Mesendoderm (in vitro differentiated cells): ENCODE results near the gene KCTD20.

Source experiments
- DNase-seq: peaks from one replicate; pipeline ENCODE4 v3.0.0; 2013
- H2AK5ac ChIP-seq: 2 replicates; pipeline ENCODE4 v1.6.1; 2013; ENCODE audit warnings: low read length, inconsistent platforms
- H2BK120ac ChIP-seq: 2 replicates; pipeline ENCODE4 v1.6.1; 2013; ENCODE audit warnings: low read depth, mild to moderate bottlenecking, low read length, moderate library complexity, mixed read lengths
- H2BK15ac ChIP-seq: replicated peaks from 2 replicates; pipeline ENCODE4 v1.6.1; 2013; ENCODE audit warnings: low read depth, mild to moderate bottlenecking, moderate library complexity
- H2BK5ac ChIP-seq: 2 replicates; pipeline ENCODE4 v1.6.1; 2013; ENCODE audit warnings: low read length, inconsistent platforms
- H3K18ac ChIP-seq: 2 replicates; pipeline ENCODE4 v1.6.1; 2013; ENCODE audit warnings: mild to moderate bottlenecking, low read length, mixed read lengths
- H3K23ac ChIP-seq: one replicate; pipeline ENCODE4 v1.6.1; 2013; ENCODE audit warnings: low read length
- H3K27ac ChIP-seq: 2 replicates; pipeline ENCODE4 v1.5.1; 2013; ENCODE audit warnings: low read depth, mild to moderate bottlenecking, inconsistent platforms, low read length, moderate library complexity
- H3K27me3 ChIP-seq: 2 replicates; pipeline ENCODE4 v1.6.1; 2013; ENCODE audit warnings: low read length, control low read depth, mild to moderate bottlenecking, inconsistent platforms; ENCODE audit not compliant: insufficient read depth, poor library complexity
- H3K36me3 ChIP-seq: 2 replicates; pipeline ENCODE4 v1.6.1; 2013; ENCODE audit warnings: low read length, inconsistent platforms; ENCODE audit not compliant: control insufficient read depth, insufficient read depth
- H3K4ac ChIP-seq: one replicate; pipeline ENCODE4 v1.6.1; 2013; ENCODE audit warnings: low read depth, mild to moderate bottlenecking, low read length, moderate library complexity
- H3K4me1 ChIP-seq: 2 replicates; pipeline ENCODE4 v1.6.1; 2013; ENCODE audit warnings: low read depth, low read length, inconsistent platforms; ENCODE audit not compliant: control insufficient read depth
- H3K4me2 ChIP-seq: 2 replicates; pipeline ENCODE4 v1.6.1; 2013; ENCODE audit warnings: low read length
- H3K4me3 ChIP-seq: 2 replicates; pipeline ENCODE4 v1.5.1; 2013; ENCODE audit warnings: mild to moderate bottlenecking, low read length
- H3K56ac ChIP-seq: one replicate; pipeline ENCODE4 v1.6.1; 2013; ENCODE audit warnings: low read length
- H3K79me1 ChIP-seq: 2 replicates; pipeline ENCODE4 v1.6.1; 2013; ENCODE audit warnings: low read length, inconsistent platforms
- H3K79me2 ChIP-seq: 2 replicates; pipeline ENCODE4 v1.6.1; 2013; ENCODE audit warnings: mild to moderate bottlenecking, low read length; ENCODE audit not compliant: control insufficient read depth, insufficient read depth
- H3K9ac ChIP-seq: 2 replicates; pipeline ENCODE4 v1.6.1; 2013; ENCODE audit warnings: low read length, inconsistent platforms
- H4K5ac ChIP-seq: one replicate; pipeline ENCODE4 v1.6.1; 2013; ENCODE audit warnings: low read length
- H4K8ac ChIP-seq: one replicate; pipeline ENCODE4 v1.6.1; 2013; ENCODE audit warnings: low read depth, mild to moderate bottlenecking, control low read depth, low read length, moderate library complexity
- WGBS: extraction: QIAGEN DNeasy Blood & Tissue Kit; methylation state at CpG from one replicate; pipeline ENCODE4 v1.1.7; 2013; ENCODE audit warnings: low lambda C conversion rate, missing lambda C conversion rate; ENCODE audit not compliant: insufficient coverage; ENCODE audit errors: extremely low coverage; 5-methylcytosine and 5-hydroxymethylcytosine counted together

The KCTD20 gene

DNA sequence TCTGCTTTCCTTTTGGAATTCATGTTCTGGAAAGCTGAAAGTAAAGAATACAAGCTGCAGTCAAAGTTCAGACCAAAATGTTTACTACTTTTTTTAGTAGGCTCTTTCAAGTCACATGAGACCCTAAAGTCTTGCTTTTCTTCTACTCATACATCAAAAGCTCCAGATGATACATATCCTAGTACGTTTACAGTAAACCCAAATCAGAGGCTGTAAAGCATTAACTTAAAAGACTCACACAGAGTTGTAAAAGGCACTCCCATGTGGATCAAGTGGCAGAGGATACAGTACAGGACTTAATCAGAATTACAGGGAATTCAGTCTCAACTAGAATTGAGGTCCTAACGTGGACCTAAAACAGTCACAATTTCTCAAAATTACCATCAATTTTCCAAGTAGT lies 63.8 kb downstream of the KCTD20 start:
- no peak overlapping the region for H4K5ac ChIP-seq
- no peak overlapping the region for H3K27ac ChIP-seq
- no peak overlapping the region for H2BK15ac ChIP-seq
- no peak overlapping the region for H3K4me3 ChIP-seq
- DNase-seq = no peak
- H3K79me1 ChIP-seq = no peaks in the 10 kb centered on the region
- H2AK5ac ChIP-seq = no peak overlapping the region
- H3K27me3 ChIP-seq = no peaks in the 10 kb centered on the region
- H3K4me2 ChIP-seq = no peak overlapping the region
- no peak overlapping the region for H3K23ac ChIP-seq
- H3K18ac ChIP-seq = no peak overlapping the region
- no peak overlapping the region for H4K8ac ChIP-seq
- no peak overlapping the region for H3K56ac ChIP-seq
- H2BK5ac ChIP-seq = no peak overlapping the region
- H3K9ac ChIP-seq = no peak overlapping the region
- no peak overlapping the region for H2BK120ac ChIP-seq
- peaks cover 2% of the 10 kb centered on the region for H3K36me3 ChIP-seq
- no peaks in the 10 kb centered on the region for H3K79me2 ChIP-seq
- WGBS = no CpG with 5 or more reads among the region's 2 CpGs
- H3K4ac ChIP-seq = no peak overlapping the region
- H3K4me1 ChIP-seq = no peaks in the 10 kb centered on the region

DNA sequence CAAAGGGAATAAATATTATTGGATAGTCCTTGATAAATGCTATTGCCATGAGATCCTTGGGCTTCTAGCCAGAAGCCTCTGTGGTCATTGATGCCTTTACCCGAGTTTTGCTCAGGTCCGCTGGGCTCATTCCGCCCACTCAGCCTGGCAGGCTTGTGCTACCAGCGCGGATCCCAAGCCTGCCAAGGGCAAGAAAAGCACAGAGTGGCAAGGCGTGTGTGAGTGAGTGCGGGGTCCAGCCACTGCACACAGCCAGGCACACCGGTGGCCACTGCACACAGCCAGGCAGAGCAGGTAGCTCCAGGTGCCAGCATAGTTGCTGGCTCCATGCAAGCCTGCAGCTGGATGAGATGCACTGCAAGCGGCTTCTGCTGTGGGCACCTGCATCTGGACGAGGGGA lies 65.7 kb downstream of the KCTD20 start:
- Histone ChIP-seq H4K5ac (no peak overlapping the region), H3K27ac (no peak overlapping the region), H3K79me2 (no peaks in the 10 kb centered on the region), H2BK5ac (no peak overlapping the region), H3K4me3 (no peak overlapping the region), H3K9ac (no peak overlapping the region), H3K4ac (no peak overlapping the region), H4K8ac (no peak overlapping the region), H3K36me3 (peaks cover 2% of the 10 kb centered on the region), H3K56ac (no peak overlapping the region), H3K79me1 (no peaks in the 10 kb centered on the region), H3K18ac (no peak overlapping the region), H2AK5ac (no peak overlapping the region), H3K4me2 (no peak overlapping the region), H2BK120ac (no peak overlapping the region), H2BK15ac (no peak overlapping the region), H3K27me3 (no peaks in the 10 kb centered on the region), H3K23ac (no peak overlapping the region), H3K4me1 (no peaks in the 10 kb centered on the region)
- DNase-seq = no peak
- WGBS = no CpG with 5 or more reads among the region's 10 CpGs

DNA sequence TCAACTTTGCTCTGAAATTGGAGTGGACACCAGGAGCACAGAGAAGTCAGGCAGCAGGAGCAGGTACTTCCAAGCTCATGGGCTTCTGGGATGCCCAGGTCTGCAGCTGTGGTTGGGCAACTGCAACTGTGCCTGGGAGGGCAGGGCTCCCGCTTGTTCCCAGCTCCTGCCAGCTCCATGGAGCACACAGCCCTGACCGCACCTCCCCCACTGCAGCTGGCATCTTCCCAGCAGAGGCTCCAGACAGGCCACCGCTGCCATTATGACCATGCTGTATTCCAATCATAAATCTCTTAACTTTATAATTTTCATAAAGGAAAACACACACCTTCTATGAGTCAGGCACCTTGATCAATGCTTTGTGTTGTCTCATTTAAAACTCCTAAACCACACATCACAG lies 67.6 kb downstream of the KCTD20 start:
- Histone ChIP-seq H4K5ac (no peak overlapping the region), H3K4me3 (no peak overlapping the region), H2BK15ac (no peak overlapping the region), H2AK5ac (no peak overlapping the region), H2BK5ac (no peak overlapping the region), H3K4me1 (no peaks in the 10 kb centered on the region), H3K23ac (no peak overlapping the region), H3K4me2 (no peak overlapping the region), H3K27me3 (no peaks in the 10 kb centered on the region), H3K79me1 (no peaks in the 10 kb centered on the region), H3K79me2 (no peaks in the 10 kb centered on the region), H3K18ac (no peak overlapping the region), H3K36me3 (peaks cover 2% of the 10 kb centered on the region), H3K9ac (no peak overlapping the region), H4K8ac (no peak overlapping the region), H3K27ac (no peak overlapping the region), H3K56ac (no peak overlapping the region), H2BK120ac (no peak overlapping the region), H3K4ac (no peak overlapping the region)
- DNase-seq = no peak
- WGBS = no CpG with 5 or more reads among the region's 3 CpGs

DNA sequence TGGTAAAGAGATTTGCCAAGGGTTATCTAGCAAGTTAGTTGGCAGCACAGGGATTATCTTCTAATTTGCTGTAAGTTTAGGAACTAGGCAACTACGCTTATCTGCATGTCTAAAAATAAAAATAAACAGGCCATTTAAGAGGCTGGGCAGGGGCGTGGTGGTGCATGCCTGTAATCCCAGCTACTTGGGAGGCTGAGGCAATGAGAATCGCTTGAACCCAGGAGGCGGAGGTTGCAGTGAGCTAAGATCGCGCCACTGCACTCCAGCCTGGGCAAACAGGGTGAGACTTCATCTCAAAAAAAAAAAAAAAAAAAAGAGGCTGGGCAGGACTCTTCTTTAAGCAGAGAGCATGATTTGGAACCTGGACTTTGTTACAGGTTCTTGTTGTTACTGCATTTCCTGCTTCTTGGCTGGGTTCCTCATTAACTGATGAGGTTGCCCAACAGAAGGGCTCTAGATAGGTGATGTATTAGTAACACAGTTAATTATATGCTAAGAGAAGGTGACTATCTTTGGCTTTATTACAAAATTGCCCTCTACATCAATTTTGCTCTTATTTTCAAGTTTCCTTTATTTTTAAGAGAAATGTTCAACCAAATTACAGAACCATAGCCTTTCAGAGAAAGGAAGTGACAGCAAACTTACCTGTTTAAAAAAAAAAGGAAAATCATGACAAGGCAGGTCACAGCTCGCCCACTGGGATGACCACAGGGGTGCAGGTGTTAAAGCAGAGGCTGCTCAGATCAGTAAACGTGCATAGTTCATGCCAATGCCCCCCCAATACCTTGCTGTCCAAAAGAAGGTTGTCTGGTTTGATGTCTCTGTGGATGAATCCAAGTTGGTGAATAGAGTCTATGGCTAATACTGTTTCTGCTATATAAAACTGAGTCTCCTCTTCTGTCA lies 72.0 kb downstream of the KCTD20 start:
- no CpG with 5 or more reads among the region's 8 CpGs for WGBS
- no peak overlapping the region for H4K8ac ChIP-seq
- no peak overlapping the region for H2AK5ac ChIP-seq
- H2BK15ac ChIP-seq = no peak overlapping the region
- H3K56ac ChIP-seq = no peak overlapping the region
- no peak overlapping the region for H3K27ac ChIP-seq
- no peaks in the 10 kb centered on the region for H3K79me2 ChIP-seq
- no peaks in the 10 kb centered on the region for H3K4me1 ChIP-seq
- no peak overlapping the region for H2BK120ac ChIP-seq
- DNase-seq = no peak
- H3K4me2 ChIP-seq = no peak overlapping the region
- H3K18ac ChIP-seq = no peak overlapping the region
- H2BK5ac ChIP-seq = no peak overlapping the region
- no peak overlapping the region for H3K23ac ChIP-seq
- H3K36me3 ChIP-seq = no peaks in the 10 kb centered on the region
- no peak overlapping the region for H4K5ac ChIP-seq
- H3K4me3 ChIP-seq = no peak overlapping the region
- H3K4ac ChIP-seq = no peak overlapping the region
- no peak overlapping the region for H3K9ac ChIP-seq
- no peaks in the 10 kb centered on the region for H3K79me1 ChIP-seq
- no peaks in the 10 kb centered on the region for H3K27me3 ChIP-seq

DNA sequence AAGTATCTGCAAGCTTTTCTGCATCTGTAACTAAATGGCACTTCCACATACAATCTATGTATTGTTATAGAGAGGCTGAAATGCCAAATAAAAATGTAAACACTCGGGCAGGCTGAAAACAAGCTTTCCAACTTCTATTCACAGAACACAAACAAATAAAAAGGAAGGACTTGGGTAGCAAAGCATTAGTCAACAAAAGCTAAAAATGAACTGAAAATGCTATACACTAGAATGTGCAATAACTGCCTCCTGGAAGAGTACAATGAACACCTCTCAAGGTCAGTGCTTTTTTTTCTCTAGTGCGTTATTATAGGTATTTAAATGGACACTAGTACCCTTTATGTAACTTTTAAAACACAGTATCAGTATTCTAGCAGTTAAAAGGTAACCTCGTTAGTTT lies 73.0 kb downstream of the KCTD20 start:
- Histone ChIP-seq H2AK5ac (no peak overlapping the region), H3K4ac (no peak overlapping the region), H3K27me3 (no peaks in the 10 kb centered on the region), H3K56ac (no peak overlapping the region), H2BK5ac (no peak overlapping the region), H3K9ac (no peak overlapping the region), H3K36me3 (no peaks in the 10 kb centered on the region), H2BK120ac (no peak overlapping the region), H3K4me2 (no peak overlapping the region), H2BK15ac (no peak overlapping the region), H4K5ac (no peak overlapping the region), H3K23ac (no peak overlapping the region), H3K79me2 (no peaks in the 10 kb centered on the region), H3K4me3 (no peak overlapping the region), H3K18ac (no peak overlapping the region), H4K8ac (no peak overlapping the region), H3K79me1 (no peaks in the 10 kb centered on the region), H3K27ac (no peak overlapping the region), H3K4me1 (no peaks in the 10 kb centered on the region)
- no CpG with 5 or more reads among the region's 3 CpGs for WGBS
- no peak for DNase-seq

DNA sequence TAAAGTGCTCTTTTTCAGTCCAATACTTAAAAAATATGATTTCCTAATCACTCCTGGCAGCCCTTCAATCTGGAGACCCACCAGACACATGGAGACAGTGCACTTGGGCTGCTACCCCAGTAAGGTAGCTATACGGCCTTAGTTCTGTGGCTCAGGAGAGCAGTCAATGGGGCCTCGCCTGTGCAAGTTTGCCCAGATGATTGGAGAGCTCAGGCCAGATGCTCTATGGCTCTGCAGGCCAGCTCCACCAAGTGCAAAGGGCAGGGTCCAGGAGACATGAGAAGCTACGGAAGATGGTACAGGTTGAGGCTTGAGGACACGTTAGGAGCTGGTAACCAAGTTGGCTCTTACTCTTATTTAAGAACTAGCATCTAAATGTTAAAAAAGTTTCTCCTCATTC lies 73.8 kb downstream of the KCTD20 start:
- no peak overlapping the region for H2AK5ac ChIP-seq
- H3K27me3 ChIP-seq = no peaks in the 10 kb centered on the region
- no peaks in the 10 kb centered on the region for H3K36me3 ChIP-seq
- H3K4ac ChIP-seq = no peak overlapping the region
- no peaks in the 10 kb centered on the region for H3K79me1 ChIP-seq
- H4K5ac ChIP-seq = no peak overlapping the region
- no peak overlapping the region for H3K27ac ChIP-seq
- WGBS = no CpG with 5 or more reads among the region's 4 CpGs
- H2BK120ac ChIP-seq = no peak overlapping the region
- H3K56ac ChIP-seq = no peak overlapping the region
- H3K9ac ChIP-seq = no peak overlapping the region
- H4K8ac ChIP-seq = no peak overlapping the region
- no peaks in the 10 kb centered on the region for H3K4me1 ChIP-seq
- no peaks in the 10 kb centered on the region for H3K79me2 ChIP-seq
- no peak overlapping the region for H3K23ac ChIP-seq
- H2BK15ac ChIP-seq = no peak overlapping the region
- H2BK5ac ChIP-seq = no peak overlapping the region
- H3K18ac ChIP-seq = no peak overlapping the region
- no peak overlapping the region for H3K4me2 ChIP-seq
- no peak overlapping the region for H3K4me3 ChIP-seq
- DNase-seq = no peak
